ENCODE data around the gene TNS3.

DNA sequence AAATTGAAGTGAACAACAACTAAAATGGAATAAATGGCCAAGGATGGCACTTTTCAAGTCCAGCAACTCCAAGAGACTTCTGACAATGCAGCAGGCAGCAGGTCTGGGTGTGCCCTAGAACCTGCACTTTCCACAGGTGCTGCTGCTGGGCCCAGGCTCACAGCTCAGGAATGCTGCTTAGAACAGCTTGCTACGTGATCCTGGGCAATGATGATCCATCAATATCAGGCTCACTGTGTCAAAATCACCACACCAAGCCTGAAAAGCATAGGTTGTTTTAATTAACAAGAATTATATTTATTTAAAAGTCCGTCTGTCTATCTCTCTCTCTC, 148.4 kb downstream of the TNS3 start:
- no peak for TF ChIP-seq CTCF (IDR thresholded peaks at IDR 0.05; ENCODE audit: low read depth, low read length)
- TF ChIP-seq, protein P1, sequence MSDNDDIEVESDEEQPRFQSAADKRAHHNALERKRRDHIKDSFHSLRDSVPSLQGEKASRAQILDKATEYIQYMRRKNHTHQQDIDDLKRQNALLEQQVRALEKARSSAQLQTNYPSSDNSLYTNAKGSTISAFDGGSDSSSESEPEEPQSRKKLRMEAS (IDR thresholded peaks at IDR 0.05; ENCODE audit: low read depth, low read length) = no peak
- TF ChIP-seq POLR2A (IDR thresholded peaks at IDR 0.05; ENCODE audit: extremely low read depth, insufficient read length) = no peak
- TF ChIP-seq MYC (IDR thresholded peaks at IDR 0.05; ENCODE audit: low read depth, low read length) = no peak
